GM12891 (cell line): ENCODE data around the gene TMEM184B.

Experiments
- PAX5 ChIP-seq: IDR thresholded peaks from 2 replicates; pipeline ENCODE4 v1.6.1; 2011; ENCODE audit warnings: low read length, moderate library complexity, mild to moderate bottlenecking; ENCODE audit not compliant: insufficient read depth, severe bottlenecking
- POLR2A ChIP-seq: IDR thresholded peaks from 2 replicates; pipeline ENCODE4 v1.6.1; 2011; ENCODE audit warnings: low read depth, low read length, control low read depth
- POLR2AphosphoS5 ChIP-seq: IDR thresholded peaks from 2 replicates; pipeline ENCODE4 v1.6.1; 2011; ENCODE audit warnings: low read depth, low read length, control low read depth
- POU2F2 ChIP-seq: IDR thresholded peaks from 2 replicates; pipeline ENCODE4 v1.6.1; 2011; ENCODE audit warnings: low read depth, mild to moderate bottlenecking, control low read depth, low read length, moderate library complexity
- SPI1 ChIP-seq: IDR thresholded peaks from 2 replicates; pipeline ENCODE4 v1.6.1; 2011; ENCODE audit warnings: low read depth, low read length, control low read depth
- TAF1 ChIP-seq: IDR thresholded peaks from 2 replicates; pipeline ENCODE4 v1.6.1; 2011; ENCODE audit warnings: low read depth, low read length, control low read depth

DNA sequence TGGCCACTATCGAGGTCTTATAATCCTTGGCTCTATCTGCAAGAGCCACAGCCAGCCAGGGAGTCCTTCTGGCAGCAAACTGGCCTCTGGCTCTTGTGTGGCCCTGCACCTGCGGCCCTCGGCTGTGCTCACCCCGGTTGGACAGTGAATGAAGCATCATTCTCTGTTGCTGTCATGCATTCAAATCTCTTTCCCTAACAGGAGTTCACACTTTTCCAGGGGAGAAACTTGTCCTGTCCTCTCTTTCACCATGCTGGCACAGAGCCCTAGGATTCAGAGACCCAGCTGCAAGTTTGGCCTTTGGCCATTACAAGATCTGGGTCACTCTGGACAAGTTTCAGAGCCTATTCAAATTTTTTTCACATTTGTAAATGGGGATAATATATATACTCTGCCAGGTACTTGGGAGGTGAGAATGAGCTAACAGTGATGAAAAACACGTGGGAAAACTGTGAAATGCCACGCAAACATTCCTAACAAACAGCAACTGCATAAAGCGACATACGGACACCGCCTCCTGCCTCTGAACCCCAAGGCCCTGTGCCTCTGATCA lies 34.2 kb downstream of the TMEM184B start:
- TF ChIP-seq POLR2A (no peak), TAF1 (no peak), POLR2AphosphoS5 (no peak), SPI1 (no peak), PAX5 (no peak), POU2F2 (no peak)
